Stimulated activated CD8-positive, alpha-beta memory T cell treated with anti-CD3 and anti-CD28 coated beads, Interleukin-12 subunit alpha, Interleukin-12 subunit beta, amount 100 ng/mL, for 1 hour (primary cell): ENCODE results near the gene SLPI.

Experiments
- DNase-seq: peaks from one replicate; pipeline ENCODE4 v3.0.0-alpha.2; 2020; ENCODE audit warnings: low read depth

The SLPI gene

GRCh38 chr20:45269754-45270270, 15.4 kb upstream of the SLPI start:
- DNase-seq, result no peak

DNA sequence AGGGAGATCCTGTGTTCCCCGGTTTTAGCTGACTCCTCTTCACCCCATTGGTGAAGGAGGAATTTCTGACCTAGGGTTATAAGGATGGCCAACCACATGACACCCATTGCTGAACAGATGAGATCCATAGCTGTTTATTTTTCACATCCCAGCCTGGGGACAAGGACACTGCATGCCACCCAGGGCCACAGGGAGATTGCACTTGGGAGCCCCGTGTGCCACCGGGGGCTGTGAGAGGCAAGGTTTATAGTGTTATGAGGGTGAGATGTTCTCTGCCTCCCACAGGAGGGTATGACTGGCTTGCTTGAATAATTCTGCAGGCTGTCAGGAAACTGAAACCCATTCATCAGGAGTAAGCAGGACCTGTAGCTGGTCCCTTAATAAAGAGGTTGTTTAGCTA, 14.7 kb upstream of the SLPI start:
- DNase-seq, result no peak

- no peak for DNase-seq
Observed at GRCh38 chr20:45268531-45268930, 14.2 kb upstream of the SLPI start.

DNA sequence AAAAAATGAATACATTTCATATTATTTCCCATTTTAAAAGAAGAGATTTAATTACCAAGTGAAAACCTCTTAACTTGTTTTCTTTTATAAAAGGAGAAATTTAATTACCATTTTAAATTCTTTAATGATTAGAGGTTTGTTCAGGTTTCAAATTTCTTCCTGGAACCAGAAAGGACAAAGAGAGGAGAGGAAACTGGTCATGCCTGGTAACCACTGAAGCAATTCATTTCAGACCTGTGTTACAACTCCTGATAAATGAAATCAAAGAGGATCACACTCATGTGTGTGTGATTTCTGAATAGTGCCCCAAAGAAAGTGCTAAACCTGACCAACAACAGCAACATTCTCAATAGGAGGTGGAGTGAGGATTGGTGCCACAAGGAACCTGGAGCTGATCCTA, 12.6 kb upstream of the SLPI start:
- DNase-seq, result no peak

DNA sequence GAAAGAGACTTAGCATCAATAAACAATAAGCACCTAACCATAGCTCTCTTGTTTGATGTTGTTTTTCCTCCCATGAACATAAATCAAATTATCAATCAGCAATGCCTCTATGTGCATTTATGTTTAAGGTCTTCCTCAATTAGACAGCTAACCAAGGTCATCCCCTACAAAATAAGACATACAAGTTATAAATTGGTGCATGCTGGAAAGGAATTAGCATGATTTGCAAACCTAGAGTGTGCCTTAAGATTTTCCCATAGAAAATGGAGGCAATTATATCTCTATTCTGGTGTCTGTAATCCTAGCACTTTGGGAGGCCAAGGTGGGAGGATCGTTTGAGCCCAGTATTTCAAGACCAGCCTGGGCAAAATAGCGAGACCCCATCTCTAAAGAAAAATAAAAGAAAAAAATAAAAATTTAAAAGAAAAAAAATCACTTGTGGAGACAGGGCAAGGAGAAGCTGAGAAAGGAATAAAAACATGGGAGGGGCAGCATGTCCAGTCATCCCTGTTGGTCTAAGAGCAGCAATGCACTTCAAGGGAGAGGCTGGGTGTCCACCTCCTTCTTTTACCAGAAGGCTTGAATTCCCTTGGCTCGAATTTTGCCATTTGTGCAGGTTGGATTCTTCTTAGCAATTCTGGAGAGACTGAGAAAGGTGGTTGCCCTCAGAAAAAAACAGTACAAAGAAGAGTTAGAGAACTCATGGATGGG, 9.3 kb upstream of the SLPI start:
- no peak for DNase-seq

DNA sequence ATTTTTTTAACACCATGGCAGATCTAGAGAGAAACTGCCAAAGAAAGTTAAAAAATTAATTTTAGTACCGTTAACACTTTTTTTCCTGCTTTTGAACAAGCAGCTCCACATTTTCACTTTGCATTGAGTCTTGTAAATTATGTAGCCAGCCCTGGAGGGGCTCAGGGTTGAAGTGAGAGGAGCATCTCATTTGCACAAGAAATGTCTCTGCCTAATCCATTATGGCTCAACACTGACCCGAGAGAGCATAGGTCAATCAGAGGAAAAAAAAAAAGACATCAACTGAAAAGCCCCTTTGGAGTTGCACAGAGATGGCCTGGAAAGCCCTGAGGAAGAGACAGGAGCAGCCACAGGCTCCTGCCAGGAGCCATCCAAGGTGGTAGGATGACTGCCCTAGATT, 4.3 kb upstream of the SLPI start:
- no peak for DNase-seq

- no peak for DNase-seq
Observed at GRCh38 chr20:45258259-45258658, 3.9 kb upstream of the SLPI start.

- DNase-seq, result no peak
Observed at GRCh38 chr20:45257711-45258110, 3.3 kb upstream of the SLPI start.

GRCh38 chr20:45257161-45257560, 2.8 kb upstream of the SLPI start:
- DNase-seq, result no peak

DNA sequence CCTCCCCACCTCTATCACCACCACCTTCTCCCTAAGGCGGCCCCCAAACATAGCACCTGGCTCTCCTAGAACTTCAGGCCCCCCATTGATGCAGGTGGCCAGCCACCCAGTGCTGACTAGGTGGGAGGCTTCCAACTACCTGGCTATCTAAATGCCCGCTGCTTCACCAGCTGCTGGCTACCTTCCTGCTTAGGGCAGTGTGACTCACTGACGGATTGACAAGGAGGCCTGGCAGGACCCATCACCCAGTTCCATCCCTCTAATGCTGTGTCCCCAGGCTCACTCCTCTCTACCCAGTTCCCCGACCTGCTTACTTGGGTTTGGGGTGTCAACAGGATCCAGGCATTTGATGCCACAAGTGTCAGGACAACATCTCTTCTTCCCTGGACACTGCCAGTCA, 1.1 kb downstream of the SLPI start:
- no peak for DNase-seq

DNA sequence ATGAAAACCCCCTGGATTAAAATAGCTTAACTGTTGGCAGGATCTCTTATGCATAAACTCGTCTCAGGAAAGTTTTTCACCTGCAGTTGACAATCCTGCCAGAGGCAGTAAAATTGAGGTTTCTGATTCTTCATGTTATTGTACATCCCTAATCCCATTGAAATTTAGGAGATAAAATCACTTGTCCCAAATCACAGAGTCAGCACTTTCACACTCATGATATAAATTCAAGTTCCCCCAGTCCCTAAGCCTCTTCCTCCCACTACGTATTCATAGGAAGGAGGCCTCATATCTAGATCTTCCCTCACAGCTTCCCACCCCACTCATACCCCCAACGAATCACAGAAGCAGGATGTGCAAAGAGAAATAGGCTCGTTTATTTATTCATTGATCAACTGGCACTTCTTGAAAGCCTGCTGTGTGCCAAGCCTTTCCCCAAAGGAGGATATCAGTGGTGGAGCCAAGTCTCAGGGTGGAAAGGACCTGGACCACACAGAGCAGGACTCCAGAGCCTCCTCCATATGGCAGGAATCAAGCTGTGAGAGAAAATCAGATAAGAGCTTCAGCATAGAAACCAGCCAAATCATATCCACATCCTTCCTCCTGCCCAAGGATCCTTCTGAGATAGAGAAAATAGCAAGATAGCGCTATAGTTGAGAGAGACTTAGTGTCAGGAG, 2.3 kb downstream of the SLPI start:
- no peak for DNase-seq

GRCh38 chr20:45248609-45249008, 5.8 kb downstream of the SLPI start:
- no peak for DNase-seq

DNA sequence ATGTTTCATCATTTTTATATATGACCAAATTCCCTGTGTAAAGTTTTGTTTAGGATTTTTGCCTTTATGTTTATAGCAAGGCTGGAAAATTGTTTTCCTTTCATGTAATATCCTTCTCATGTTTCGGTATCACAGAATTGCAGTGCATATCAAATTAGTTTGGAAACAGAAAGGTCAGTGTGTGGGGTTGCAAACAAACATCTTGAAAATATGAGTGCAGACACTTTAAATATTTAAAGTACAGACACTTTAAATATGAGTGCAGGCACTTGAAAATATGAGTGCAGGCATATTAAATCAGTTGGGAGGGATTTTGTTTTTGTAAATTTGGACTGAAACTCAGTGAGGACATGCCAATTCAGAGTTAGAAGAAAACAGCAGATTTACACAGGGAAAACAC, 6.5 kb downstream of the SLPI start:
- DNase-seq, result no peak

GRCh38 chr20:45246109-45246508, 8.3 kb downstream of the SLPI start:
- DNase-seq, result no peak

DNA sequence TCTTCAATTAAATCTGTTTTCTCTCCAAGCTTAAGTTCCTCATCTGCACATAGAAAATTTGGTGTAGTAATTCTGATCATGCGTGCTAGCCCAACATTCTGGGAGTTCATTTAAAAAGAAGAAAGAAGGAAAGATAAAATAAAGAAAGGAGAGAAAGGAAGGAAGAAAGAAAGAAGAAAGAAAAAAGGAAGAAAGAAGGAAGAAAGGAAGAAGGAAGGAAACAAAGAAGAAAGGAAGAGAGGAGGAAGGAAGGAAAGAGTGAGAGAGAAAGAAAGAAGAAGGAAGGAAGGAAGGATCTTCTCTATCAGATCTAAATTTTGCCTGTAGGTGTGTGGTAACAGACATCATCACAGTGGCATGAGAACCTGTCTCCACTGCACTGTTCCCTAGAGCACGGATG, 16.2 kb downstream of the SLPI start:
- DNase-seq, result no peak

GRCh38 chr20:45235995-45236394, 18.4 kb downstream of the SLPI start:
- no peak for DNase-seq

GRCh38 chr20:45230631-45231030, 23.7 kb downstream of the SLPI start:
- DNase-seq, result no peak

DNA sequence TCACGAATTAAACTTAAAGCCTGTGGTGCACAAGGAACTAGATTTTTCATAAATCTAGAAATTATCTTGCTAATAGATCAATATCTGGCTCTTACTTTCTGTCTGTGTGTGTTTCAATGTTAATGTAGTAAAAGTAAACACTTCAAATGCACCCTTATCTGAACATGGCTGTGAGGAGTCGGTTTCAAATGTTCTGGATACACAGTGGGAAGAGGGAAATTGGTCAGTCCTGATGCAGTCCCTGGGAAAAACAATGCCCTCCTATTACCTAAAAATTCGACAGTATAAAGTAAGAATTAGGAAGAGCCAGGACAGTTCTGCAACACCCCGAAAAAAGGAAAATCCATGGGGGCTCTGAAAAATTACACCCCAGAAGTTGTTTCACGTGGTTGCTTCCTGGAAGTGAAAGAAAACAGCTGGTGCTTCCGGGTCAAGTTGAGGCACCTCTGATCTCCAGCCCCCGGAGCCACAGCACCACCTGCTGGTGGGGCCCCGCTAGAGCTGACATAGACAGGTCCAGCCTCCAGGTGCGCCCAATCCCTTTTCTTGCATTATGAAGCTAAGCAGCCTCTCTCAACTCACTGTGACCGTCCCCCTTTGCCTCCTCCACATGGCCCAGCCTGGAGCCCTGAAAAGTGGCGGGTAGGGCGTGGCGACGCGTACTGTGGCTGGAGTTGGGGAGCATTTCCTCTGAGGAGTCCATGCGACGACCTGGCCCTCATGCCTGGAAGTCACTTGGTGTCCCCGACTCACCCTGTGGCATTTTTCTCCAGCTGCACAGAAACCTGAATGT, 24.9 kb downstream of the SLPI start:
- no peak for DNase-seq

- DNase-seq, result no peak
Observed at GRCh38 chr20:45226287-45226686, 28.1 kb downstream of the SLPI start.

GRCh38 chr20:45223136-45223535, 31.2 kb downstream of the SLPI start:
- no peak for DNase-seq

DNA sequence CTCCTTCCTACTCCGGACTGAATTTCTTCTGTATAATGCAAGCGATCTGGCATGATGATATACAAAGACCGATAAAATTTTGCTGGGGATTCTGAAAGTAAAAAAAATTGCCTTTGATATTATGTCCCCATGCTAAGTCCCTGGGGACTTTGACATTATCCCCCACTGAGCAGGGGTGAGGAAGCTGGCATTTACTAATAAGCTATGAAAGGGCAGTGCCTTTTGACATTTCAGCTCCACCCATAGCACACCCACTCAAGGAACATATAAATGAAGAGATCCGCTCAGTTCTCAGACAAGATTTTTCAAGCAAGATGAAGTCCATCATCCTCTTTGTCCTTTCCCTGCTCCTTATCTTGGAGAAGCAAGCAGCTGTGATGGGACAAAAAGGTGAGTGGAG, 33.3 kb downstream of the SLPI start, which contains the start of gene SEMG2:
Gene SEMG2 (plus strand): TSS at position 298 of the 400 bp plus-strand sequence. CDS start 17 bp downstream, at position 315.
- DNase-seq, result no peak

DNA sequence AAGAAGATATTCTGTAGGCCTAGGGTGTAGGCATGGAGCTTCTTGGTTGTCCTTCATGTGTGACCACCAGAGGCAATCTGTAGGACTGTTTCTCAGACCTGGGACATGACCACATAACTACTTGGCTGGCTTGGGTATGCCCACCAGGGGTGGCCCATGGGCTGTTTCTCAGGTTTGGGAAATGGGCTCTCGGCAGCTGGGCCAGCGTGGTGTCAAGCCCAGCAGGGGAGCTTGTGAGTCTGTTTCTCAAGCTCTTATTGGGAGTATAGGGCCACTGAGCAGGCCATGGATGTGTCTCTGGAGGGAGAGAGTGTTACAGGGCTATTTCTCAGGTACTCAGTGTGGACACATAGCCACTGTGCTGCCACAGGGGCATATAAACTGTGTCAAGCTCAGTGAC, 35.7 kb downstream of the SLPI start:
- no peak for DNase-seq

- no peak for DNase-seq
Observed at GRCh38 chr20:45218124-45218523, 36.2 kb downstream of the SLPI start.
